Uterus (tissue), 4 donors: ENCODE data around the gene ARHGAP15. TPM values are rescaled to one million over a fixed set of nuclear protein-coding genes. Genes with fewer than 3 reads are reported as not detected.

Experiments
- DNase-seq, 2 donors: peaks; one replicate each; pipeline ENCODE4 v3.0.0-alpha.2; 2019 to 2020
- H3K27ac ChIP-seq, 2 donors: fragments of 200-600 bp; sonication (generic); 1 replicate in 1 of 2; 2 replicates in 1 of 2; pipeline ENCODE4 v1.5.1; 2016 to 2018
- H3K27me3 ChIP-seq, 2 donors: fragments of 200-600 bp; sonication (generic); one replicate each; pipeline ENCODE4 v1.5.1; 2018 to 2019; ENCODE audit warnings: control low read depth in 1 of 2
- H3K36me3 ChIP-seq, 2 donors: fragments of 200-600 bp; sonication (generic); one replicate each; pipeline ENCODE4 v1.5.1; 2019; ENCODE audit warnings: control low read depth in 1 of 2
- H3K4me1 ChIP-seq, 2 donors: fragments of 200-600 bp; sonication (generic); one replicate each; pipeline ENCODE4 v1.5.1; 2018 to 2019; ENCODE audit warnings: control low read depth in 1 of 2
- H3K4me3 ChIP-seq, 2 donors: fragments of 200-600 bp; sonication (generic); 1 replicate in 1 of 2; 2 replicates in 1 of 2; pipeline ENCODE4 v1.5.1; 2018 to 2019; ENCODE audit warnings: mild to moderate bottlenecking in 1 of 2
- H3K9me3 ChIP-seq, 2 donors: fragments of 200-600 bp; sonication (generic); one replicate each; pipeline ENCODE4 v1.5.1; 2019; ENCODE audit warnings: control low read depth in 1 of 2
- POLR2A ChIP-seq, 2 donors: fragments of 450-650 bp; IDR thresholded peaks; one replicate each; pipeline ENCODE4 v1.6.1; 2016; ENCODE audit warnings: antibody characterized with exemption in 2 of 2, mild to moderate bottlenecking in 1 of 2, moderate library complexity in 1 of 2
- intact Hi-C: fragments of 100-400 bp; cut with DNase I; formaldehyde crosslinking; loops from one replicate; pipeline ENCODE4 v1.15.1; 2023; ENCODE audit warnings: low total_unique reads
- total RNA-seq, 4 donors: library from RNA; depleted of rRNA in 3 of 4; stranded (reverse); fragments of >200 nt in 3 of 4; gene quantifications; one replicate each; pipeline versions ENCODE4 v1.1.0 to v1.2.4, GENCODE V29; 2014 to 2023
- TF ChIP-seq, protein P1 (sequence below), 4 experiments: fragments of 200-600 bp in 2 of 4; fragments of 450-650 bp in 2 of 4; sonication (generic) in 2 of 4; IDR thresholded peaks; one replicate each; pipeline ENCODE4 v1.5.1; 2016 to 2019; ENCODE audit warnings: antibody characterized with exemption in 4 of 4, mild to moderate bottlenecking in 2 of 4, moderate library complexity in 1 of 4
- donor health status: DM: yes; HTN: yes; CAD: no.

Gene ARHGAP15
- total RNA-seq, 4 donors from 2014 or later: 0.88 to 28.4 (median 6.6) TPM

DNA sequence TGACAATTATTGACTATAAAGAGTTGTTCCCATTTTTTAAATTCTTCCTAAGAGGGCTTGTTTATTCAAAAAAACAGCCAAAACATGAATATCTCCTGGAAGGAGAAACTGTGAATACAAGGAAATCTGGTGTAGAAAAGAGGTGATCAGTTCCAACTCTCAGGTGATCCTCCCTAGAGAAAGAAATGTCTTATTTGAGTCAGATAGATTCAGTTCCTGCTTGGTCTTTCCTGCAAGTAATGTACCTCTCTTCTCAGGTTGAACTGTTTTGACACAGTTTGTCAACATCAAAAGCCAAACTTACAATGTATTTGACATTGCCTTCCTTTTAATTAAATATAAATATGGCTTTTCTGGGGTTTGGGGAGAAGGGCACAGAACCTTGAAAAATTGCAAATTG is 567.4 kb downstream of the ARHGAP15 start:
- Histone ChIP-seq H3K36me3 (no peaks in the 10 kb centered on the region), H3K9me3 (no peaks in the 10 kb centered on the region), H3K27me3 (no peaks in the 10 kb centered on the region), H3K4me1 (no peaks in the 10 kb centered on the region), H3K27ac (no peak overlapping the region), H3K4me3 (no peak overlapping the region)
- TF ChIP-seq POLR2A (IDR thresholded peaks at IDR 0.05): no peak
- no peak for DNase-seq
- intact Hi-C loops: no loop called here

DNA sequence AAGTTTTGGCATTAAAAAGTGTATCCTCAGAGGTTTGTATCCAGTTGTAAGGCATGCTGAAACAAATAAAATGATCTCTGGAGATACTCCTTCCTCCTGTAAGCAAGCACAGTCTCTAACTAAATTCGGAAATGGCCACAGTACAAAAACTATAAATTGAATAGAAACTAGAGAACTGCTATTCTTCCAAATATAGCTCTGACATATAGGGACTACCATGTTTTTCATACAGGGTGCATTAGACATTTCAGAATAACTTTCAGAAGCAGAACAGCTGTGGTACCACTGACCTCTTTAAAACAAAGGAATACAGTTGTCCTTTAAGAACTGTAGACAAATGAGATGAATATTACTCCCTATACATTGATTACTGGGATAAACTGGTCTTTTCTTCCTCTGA is 568.5 kb downstream of the ARHGAP15 start:
- H3K9me3 ChIP-seq: no peaks in the 10 kb centered on the region
- no peak for DNase-seq
- no peaks in the 10 kb centered on the region for H3K4me1 ChIP-seq
- H3K27ac ChIP-seq: no peak overlapping the region
- TF ChIP-seq, protein P1, sequence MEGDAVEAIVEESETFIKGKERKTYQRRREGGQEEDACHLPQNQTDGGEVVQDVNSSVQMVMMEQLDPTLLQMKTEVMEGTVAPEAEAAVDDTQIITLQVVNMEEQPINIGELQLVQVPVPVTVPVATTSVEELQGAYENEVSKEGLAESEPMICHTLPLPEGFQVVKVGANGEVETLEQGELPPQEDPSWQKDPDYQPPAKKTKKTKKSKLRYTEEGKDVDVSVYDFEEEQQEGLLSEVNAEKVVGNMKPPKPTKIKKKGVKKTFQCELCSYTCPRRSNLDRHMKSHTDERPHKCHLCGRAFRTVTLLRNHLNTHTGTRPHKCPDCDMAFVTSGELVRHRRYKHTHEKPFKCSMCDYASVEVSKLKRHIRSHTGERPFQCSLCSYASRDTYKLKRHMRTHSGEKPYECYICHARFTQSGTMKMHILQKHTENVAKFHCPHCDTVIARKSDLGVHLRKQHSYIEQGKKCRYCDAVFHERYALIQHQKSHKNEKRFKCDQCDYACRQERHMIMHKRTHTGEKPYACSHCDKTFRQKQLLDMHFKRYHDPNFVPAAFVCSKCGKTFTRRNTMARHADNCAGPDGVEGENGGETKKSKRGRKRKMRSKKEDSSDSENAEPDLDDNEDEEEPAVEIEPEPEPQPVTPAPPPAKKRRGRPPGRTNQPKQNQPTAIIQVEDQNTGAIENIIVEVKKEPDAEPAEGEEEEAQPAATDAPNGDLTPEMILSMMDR (IDR thresholded peaks at IDR 0.05): no peak
- TF ChIP-seq POLR2A (IDR thresholded peaks at IDR 0.05): no peak
- intact Hi-C loops: no loop called here
- no peaks in the 10 kb centered on the region for H3K27me3 ChIP-seq
- H3K36me3 ChIP-seq: no peaks in the 10 kb centered on the region
- H3K4me3 ChIP-seq: no peak overlapping the region

DNA sequence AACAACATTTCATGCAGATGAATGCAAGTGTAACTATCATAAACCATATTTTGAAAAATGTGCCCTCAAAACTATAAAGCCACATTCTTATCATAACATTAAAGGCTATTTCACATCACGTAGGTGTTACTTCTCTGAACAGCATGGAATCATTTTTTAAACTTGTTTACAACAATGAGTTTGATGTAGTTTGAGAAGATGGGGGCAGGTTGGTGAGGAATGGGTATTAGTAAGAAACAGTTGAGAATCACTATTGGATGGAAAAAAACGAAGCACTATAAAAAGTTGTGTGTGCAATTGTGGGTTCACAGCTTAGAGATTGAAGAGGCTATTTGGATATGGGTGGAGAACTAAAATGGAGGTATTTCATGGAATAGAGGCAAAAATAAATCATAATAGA is 569.1 kb downstream of the ARHGAP15 start:
- intact Hi-C loops: no loop called here
- Histone ChIP-seq H3K36me3 (no peaks in the 10 kb centered on the region), H3K4me3 (no peak overlapping the region), H3K27ac (no peak overlapping the region), H3K4me1 (no peaks in the 10 kb centered on the region), H3K9me3 (no peaks in the 10 kb centered on the region), H3K27me3 (no peaks in the 10 kb centered on the region)
- TF ChIP-seq, protein P1 (IDR thresholded peaks at IDR 0.05): no peak
- no peak for TF ChIP-seq POLR2A (IDR thresholded peaks at IDR 0.05)
- no peak for DNase-seq

DNA sequence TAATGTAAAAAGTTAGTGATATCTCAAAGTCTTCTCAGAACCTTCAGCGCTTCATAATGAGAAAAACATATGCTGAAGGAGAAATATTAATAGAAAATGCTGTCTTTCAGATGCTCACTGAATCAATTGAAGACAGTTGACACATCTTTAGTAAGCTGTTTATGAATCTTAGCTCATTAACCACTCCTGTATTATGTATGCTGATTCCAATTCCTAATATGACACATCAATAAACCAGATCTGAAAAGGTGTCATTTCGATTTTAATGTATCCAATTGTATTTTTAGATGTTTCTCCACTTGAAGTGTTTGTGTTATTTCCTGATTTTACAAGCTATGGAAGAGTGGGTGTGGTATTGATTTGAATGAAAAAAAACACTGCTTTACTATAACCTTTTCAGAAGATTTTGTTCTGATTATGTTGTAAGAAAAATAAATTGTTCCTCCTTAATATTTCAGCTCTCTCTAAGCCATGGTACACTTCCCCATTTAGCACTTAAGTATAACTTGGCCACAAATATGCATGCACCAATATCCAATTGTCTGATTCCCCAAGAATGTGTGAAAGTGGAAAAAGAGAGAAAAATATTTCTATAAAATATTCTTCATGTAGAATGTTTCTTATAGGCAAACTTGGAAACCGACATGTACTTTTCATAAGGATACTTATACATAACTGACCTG is 569.8 kb downstream of the ARHGAP15 start:
- no peaks in the 10 kb centered on the region for H3K36me3 ChIP-seq
- DNase-seq: no peak
- no peak for TF ChIP-seq POLR2A (IDR thresholded peaks at IDR 0.05)
- TF ChIP-seq, protein P1 (IDR thresholded peaks at IDR 0.05): no peak
- intact Hi-C loops: no loop called here
- H3K4me3 ChIP-seq: no peak overlapping the region
- no peaks in the 10 kb centered on the region for H3K4me1 ChIP-seq
- no peaks in the 10 kb centered on the region for H3K9me3 ChIP-seq
- no peaks in the 10 kb centered on the region for H3K27me3 ChIP-seq
- H3K27ac ChIP-seq: no peak overlapping the region

DNA sequence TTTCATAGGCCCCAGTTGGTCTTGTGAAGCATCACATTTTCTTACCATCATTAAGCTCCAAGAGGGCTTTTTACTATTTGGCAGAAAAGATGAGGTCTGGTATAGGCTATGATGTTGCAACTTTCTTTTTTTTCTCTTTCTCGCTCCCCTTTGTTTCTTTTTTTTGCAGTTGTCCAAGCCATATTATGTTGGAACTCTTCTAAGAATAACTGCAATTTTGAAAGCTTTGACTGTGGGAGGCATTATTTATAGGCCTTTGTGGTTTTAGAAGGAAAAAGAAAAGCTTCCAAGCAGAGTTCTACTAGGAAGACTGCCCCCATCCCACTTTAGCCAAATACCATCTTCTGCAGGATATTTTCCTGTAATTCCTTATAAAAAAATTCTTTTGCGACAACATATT is 571.6 kb downstream of the ARHGAP15 start:
- H3K4me3 ChIP-seq: no peak overlapping the region
- H3K27me3 ChIP-seq: no peaks in the 10 kb centered on the region
- H3K9me3 ChIP-seq: no peaks in the 10 kb centered on the region
- DNase-seq: no peak
- no peak overlapping the region for H3K27ac ChIP-seq
- H3K4me1 ChIP-seq: no peaks in the 10 kb centered on the region
- H3K36me3 ChIP-seq: no peaks in the 10 kb centered on the region
- TF ChIP-seq, protein P1 (IDR thresholded peaks at IDR 0.05): no peak
- no peak for TF ChIP-seq POLR2A (IDR thresholded peaks at IDR 0.05)
- intact Hi-C loops: no loop called here

DNA sequence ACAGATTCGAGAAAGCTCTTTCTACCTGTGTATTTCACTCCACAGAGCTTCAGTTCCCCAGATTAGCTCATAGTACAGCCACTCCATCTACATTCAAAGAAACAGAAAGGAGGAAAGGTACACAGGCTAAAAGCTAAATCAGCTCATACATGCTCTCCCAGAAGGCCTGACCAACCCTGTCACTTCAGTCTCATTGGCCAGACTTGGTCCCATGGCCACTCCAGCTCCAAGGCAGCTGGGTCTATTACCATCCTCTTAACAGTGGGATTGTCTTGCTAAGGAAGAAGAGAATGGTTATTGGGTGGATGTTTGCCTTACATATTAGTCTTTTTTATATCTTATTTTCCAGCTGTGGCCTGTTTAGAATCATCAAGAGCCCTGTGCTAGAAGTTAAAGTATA is 572.6 kb downstream of the ARHGAP15 start:
- intact Hi-C loops: no loop called here
- no peaks in the 10 kb centered on the region for H3K9me3 ChIP-seq
- no peak overlapping the region for H3K4me3 ChIP-seq
- H3K36me3 ChIP-seq: no peaks in the 10 kb centered on the region
- H3K4me1 ChIP-seq: no peaks in the 10 kb centered on the region
- no peak for DNase-seq
- TF ChIP-seq POLR2A (IDR thresholded peaks at IDR 0.05): no peak
- TF ChIP-seq, protein P1 (IDR thresholded peaks at IDR 0.05): no peak
- no peak overlapping the region for H3K27ac ChIP-seq
- H3K27me3 ChIP-seq: no peaks in the 10 kb centered on the region
